ENCODE results near the gene ATP5F1C. TPM values are rescaled to one million over a fixed set of nuclear protein-coding genes. Genes with fewer than 3 reads are reported as not detected.

The ATP5F1C gene
- total and polyA plus RNA-seq, 2 experiments from 2014 or later: 332 to 537 TPM

DNA sequence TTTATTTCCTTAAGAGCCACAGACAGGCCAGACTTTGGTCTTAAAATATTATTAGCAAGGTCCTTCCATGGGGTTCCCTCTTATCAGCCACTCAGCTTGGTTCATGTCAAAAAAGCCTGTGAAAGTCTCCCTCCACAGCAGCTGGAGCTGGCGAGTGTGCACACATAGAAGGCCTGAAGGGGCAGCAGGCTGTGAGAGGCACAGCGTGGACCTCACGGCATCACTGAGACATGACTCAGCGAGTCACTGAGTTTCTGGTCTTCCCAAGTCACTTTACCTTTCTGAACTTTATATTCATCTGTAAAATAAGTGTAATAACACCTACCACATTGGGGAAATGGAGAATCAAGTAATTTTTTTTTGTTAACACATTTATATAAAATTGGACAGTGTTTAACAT is 39.0 kb downstream of the ATP5F1C start:
- Histone ChIP-seq H4K20me1 (replicated peaks; ENCODE audit: insufficient read depth) (peaks cover 9% of the 10 kb centered on the region; the same call in 1 of the 2 replicates), H3K4me2 (no peak overlapping the region), H2AFZ (no peak overlapping the region), H3K4me1 (ENCODE audit: insufficient read depth) (no peaks in the 10 kb centered on the region), H3K4me3 (no peak overlapping the region), H3K79me2 (replicated peaks; ENCODE audit: insufficient read depth) (peaks cover 65% of the 10 kb centered on the region), H3F3A (replicated peaks; ENCODE audit: low read depth) (no peaks in the 10 kb centered on the region), H3K27me3 (ENCODE audit: insufficient read depth) (no peaks in the 10 kb centered on the region), H3K9me2 (ENCODE audit: insufficient read depth) (no peaks in the 10 kb centered on the region), H3K36me3 (ENCODE audit: insufficient read depth) (no peaks in the 10 kb centered on the region; the same call in 1 of the 2 replicates), H3K27ac (ENCODE audit: low read depth) (no peak overlapping the region)
- no peak overlapping the region for H3K4me3 Mint-ChIP-seq
- ATAC-seq: peak; percentile 64
- peak; percentile 41 for DNase-seq (ENCODE audit: low spot score)
- peak overlapping the region; percentile 92 for H3K27ac Mint-ChIP-seq
- no peaks in the 10 kb centered on the region for H3K9me3 Mint-ChIP-seq
- TF ChIP-seq, protein P1, sequence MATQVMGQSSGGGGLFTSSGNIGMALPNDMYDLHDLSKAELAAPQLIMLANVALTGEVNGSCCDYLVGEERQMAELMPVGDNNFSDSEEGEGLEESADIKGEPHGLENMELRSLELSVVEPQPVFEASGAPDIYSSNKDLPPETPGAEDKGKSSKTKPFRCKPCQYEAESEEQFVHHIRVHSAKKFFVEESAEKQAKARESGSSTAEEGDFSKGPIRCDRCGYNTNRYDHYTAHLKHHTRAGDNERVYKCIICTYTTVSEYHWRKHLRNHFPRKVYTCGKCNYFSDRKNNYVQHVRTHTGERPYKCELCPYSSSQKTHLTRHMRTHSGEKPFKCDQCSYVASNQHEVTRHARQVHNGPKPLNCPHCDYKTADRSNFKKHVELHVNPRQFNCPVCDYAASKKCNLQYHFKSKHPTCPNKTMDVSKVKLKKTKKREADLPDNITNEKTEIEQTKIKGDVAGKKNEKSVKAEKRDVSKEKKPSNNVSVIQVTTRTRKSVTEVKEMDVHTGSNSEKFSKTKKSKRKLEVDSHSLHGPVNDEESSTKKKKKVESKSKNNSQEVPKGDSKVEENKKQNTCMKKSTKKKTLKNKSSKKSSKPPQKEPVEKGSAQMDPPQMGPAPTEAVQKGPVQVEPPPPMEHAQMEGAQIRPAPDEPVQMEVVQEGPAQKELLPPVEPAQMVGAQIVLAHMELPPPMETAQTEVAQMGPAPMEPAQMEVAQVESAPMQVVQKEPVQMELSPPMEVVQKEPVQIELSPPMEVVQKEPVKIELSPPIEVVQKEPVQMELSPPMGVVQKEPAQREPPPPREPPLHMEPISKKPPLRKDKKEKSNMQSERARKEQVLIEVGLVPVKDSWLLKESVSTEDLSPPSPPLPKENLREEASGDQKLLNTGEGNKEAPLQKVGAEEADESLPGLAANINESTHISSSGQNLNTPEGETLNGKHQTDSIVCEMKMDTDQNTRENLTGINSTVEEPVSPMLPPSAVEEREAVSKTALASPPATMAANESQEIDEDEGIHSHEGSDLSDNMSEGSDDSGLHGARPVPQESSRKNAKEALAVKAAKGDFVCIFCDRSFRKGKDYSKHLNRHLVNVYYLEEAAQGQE (IDR thresholded peaks at IDR 0.05; ENCODE audit: unreplicated experiment): no peak
- TF ChIP-seq CREB1 (CRISPR knock-in tag; IDR thresholded peaks at IDR 0.05; ENCODE audit: low read depth) (no peak), POLR2AphosphoS5 (IDR thresholded peaks at IDR 0.05; ENCODE audit: low read depth) (no peak), EZH2 (IDR thresholded peaks at IDR 0.05; ENCODE audit: low read depth, unreplicated experiment) (no peak), NANOG (IDR thresholded peaks at IDR 0.05; ENCODE audit: borderline replicate concordance) (no peak)
- peaks cover 3% of the 10 kb centered on the region for H3K27me3 Mint-ChIP-seq (ENCODE audit: insufficient read depth, low read depth, poor library complexity)
- peaks cover 13% of the 10 kb centered on the region; the same call in 2 of the 3 replicates for H3K36me3 Mint-ChIP-seq (ENCODE audit: low read depth)
- peaks cover 10% of the 10 kb centered on the region for H3K4me1 Mint-ChIP-seq

DNA sequence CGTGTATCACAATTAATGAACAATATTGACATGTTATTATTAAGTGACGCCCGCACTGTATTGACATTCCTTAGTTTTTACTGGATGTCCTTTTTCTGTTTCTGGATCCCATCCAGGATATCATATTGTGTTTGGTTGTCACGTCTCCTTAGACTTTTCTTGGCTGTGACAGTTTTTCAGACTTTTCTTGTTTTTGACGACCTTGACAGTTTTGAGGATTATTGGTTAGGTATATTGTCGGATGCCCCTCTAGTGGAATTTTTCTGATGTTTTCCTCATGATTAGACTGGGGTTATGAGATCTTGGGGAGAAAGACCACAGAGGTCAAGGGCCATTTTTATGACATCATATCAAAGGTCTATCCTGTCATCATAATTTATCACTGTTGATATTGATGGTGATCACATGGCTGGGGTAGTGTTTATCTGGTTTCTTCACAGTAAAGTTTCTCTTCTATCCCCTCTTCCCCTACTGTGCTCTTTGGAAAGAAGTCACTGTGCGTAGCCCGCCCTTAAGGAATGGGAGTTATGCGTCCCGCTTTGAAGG is 41.4 kb downstream of the ATP5F1C start:
- Histone ChIP-seq H3K9me2 (ENCODE audit: insufficient read depth) (no peaks in the 10 kb centered on the region), H3K36me3 (ENCODE audit: insufficient read depth) (no peaks in the 10 kb centered on the region; the same call in 1 of the 2 replicates), H3F3A (replicated peaks; ENCODE audit: low read depth) (no peaks in the 10 kb centered on the region), H4K20me1 (replicated peaks; ENCODE audit: insufficient read depth) (peaks cover 11% of the 10 kb centered on the region; the same call in 1 of the 2 replicates), H3K4me1 (ENCODE audit: insufficient read depth) (no peaks in the 10 kb centered on the region), H3K79me2 (replicated peaks; ENCODE audit: insufficient read depth) (peaks cover 77% of the 10 kb centered on the region), H3K27me3 (ENCODE audit: insufficient read depth) (no peaks in the 10 kb centered on the region), H3K4me2 (no peak overlapping the region), H3K4me3 (no peak overlapping the region), H2AFZ (no peak overlapping the region), H3K27ac (ENCODE audit: low read depth) (no peak overlapping the region)
- Mint-ChIP-seq H3K27ac (no peak overlapping the region), H3K9me3 (no peaks in the 10 kb centered on the region), H3K4me1 (peaks cover 10% of the 10 kb centered on the region), H3K36me3 (ENCODE audit: low read depth) (peaks cover 11% of the 10 kb centered on the region; the same call in 2 of the 3 replicates), H3K4me3 (no peak overlapping the region), H3K27me3 (ENCODE audit: insufficient read depth, low read depth, poor library complexity) (peaks cover 3% of the 10 kb centered on the region)
- DNase-seq (ENCODE audit: low spot score) (peak; percentile 46), ATAC-seq (peak; percentile 65)
- no peak for TF ChIP-seq ZNF331 (CRISPR knock-in tag; IDR thresholded peaks at IDR 0.05; ENCODE audit: low read depth)
- TF ChIP-seq EZH2phosphoT487 (IDR thresholded peaks at IDR 0.05; ENCODE audit: unreplicated experiment): no peak
- TF ChIP-seq ZNF114 (CRISPR knock-in tag; IDR thresholded peaks at IDR 0.05): no peak
- TF ChIP-seq STAT1 (IDR thresholded peaks at IDR 0.05; ENCODE audit: unreplicated experiment): no peak
- TF ChIP-seq, protein P2, sequence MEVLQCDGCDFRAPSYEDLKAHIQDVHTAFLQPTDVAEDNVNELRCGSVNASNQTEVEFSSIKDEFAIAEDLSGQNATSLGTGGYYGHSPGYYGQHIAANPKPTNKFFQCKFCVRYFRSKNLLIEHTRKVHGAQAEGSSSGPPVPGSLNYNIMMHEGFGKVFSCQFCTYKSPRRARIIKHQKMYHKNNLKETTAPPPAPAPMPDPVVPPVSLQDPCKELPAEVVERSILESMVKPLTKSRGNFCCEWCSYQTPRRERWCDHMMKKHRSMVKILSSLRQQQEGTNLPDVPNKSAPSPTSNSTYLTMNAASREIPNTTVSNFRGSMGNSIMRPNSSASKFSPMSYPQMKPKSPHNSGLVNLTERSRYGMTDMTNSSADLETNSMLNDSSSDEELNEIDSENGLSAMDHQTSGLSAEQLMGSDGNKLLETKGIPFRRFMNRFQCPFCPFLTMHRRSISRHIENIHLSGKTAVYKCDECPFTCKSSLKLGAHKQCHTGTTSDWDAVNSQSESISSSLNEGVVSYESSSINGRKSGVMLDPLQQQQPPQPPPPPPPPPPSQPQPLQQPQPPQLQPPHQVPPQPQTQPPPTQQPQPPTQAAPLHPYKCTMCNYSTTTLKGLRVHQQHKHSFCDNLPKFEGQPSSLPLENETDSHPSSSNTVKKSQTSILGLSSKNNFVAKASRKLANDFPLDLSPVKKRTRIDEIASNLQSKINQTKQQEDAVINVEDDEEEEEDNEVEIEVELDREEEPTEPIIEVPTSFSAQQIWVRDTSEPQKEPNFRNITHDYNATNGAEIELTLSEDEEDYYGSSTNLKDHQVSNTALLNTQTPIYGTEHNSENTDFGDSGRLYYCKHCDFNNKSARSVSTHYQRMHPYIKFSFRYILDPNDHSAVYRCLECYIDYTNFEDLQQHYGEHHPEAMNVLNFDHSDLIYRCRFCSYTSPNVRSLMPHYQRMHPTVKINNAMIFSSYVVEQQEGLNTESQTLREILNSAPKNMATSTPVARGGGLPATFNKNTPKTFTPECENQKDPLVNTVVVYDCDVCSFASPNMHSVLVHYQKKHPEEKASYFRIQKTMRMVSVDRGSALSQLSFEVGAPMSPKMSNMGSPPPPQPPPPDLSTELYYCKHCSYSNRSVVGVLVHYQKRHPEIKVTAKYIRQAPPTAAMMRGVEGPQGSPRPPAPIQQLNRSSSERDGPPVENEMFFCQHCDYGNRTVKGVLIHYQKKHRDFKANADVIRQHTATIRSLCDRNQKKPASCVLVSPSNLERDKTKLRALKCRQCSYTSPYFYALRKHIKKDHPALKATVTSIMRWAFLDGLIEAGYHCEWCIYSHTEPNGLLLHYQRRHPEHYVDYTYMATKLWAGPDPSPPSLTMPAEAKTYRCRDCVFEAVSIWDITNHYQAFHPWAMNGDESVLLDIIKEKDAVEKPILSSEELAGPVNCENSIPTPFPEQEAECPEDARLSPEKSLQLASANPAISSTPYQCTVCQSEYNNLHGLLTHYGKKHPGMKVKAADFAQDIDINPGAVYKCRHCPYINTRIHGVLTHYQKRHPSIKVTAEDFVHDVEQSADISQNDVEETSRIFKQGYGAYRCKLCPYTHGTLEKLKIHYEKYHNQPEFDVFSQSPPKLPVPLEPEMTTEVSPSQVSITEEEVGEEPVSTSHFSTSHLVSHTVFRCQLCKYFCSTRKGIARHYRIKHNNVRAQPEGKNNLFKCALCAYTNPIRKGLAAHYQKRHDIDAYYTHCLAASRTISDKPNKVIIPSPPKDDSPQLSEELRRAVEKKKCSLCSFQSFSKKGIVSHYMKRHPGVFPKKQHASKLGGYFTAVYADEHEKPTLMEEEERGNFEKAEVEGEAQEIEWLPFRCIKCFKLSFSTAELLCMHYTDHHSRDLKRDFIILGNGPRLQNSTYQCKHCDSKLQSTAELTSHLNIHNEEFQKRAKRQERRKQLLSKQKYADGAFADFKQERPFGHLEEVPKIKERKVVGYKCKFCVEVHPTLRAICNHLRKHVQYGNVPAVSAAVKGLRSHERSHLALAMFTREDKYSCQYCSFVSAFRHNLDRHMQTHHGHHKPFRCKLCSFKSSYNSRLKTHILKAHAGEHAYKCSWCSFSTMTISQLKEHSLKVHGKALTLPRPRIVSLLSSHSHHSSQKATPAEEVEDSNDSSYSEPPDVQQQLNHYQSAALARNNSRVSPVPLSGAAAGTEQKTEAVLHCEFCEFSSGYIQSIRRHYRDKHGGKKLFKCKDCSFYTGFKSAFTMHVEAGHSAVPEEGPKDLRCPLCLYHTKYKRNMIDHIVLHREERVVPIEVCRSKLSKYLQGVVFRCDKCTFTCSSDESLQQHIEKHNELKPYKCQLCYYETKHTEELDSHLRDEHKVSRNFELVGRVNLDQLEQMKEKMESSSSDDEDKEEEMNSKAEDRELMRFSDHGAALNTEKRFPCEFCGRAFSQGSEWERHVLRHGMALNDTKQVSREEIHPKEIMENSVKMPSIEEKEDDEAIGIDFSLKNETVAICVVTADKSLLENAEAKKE (CRISPR knock-in tag; IDR thresholded peaks at IDR 0.05): no peak

Data from GM23338 (cell line).